RCC 7860 (cell line): ENCODE results near the gene PDE8A.
A peak's percentile ranks its signal among the peaks of the same experiment; 100 is the strongest.
"Not testable (repeated sequence)": the region's sequence is repeated elsewhere in the genome, so short reads cannot be mapped to it uniquely, and the experiment has no call there.

Source experiments
- DNase-seq: peaks from one replicate; pipeline ENCODE4 v3.0.0-alpha.2; 2015; ENCODE audit warnings: low spot score
- FAIRE-seq: peaks from 2 replicates; lab custom pipeline; 2012; peaks lifted over from hg19 to GRCh38; lab: Jason Lieb, UNC

The PDE8A gene

DNA sequence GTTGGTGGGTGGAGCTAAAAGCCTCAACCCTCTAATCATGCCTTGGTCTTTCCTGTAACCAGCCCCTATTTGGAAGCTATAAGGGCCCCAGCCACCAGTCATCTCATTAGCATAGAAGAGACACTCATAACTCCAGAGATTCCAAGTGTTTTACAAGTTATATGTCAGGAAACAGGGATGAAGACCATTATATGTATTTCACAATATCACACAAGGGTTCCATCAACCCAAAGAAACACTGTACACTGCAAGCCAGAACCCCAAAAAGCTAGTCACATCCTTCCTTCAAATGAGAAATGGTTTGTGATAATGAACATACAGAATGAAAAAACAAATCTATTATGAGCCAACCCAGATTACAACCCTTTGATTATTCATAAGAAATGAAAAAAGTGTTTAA, 175.7 kb downstream of the PDE8A start:
- DNase-seq = no peak
- FAIRE-seq = no peak

DNA sequence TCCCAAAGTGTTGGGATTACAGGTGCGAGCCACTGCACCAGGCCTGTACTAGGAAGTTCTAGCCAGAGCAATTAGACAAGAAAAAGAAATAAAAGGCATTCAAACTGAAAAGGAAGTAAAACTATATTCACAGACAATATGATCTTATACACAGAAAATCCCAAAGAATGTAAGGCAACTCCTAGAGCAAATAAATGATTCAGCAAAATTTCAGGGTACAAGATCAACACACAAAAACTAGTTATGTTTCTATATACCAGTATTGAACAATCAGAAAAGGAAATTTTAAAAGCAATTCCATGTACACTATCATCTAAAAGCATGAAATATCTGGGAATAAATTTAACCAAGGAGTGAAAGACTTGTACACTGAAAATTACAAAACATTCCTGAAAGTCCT, 180.6 kb downstream of the PDE8A start:
- FAIRE-seq = no peak
- DNase-seq = no peak

DNA sequence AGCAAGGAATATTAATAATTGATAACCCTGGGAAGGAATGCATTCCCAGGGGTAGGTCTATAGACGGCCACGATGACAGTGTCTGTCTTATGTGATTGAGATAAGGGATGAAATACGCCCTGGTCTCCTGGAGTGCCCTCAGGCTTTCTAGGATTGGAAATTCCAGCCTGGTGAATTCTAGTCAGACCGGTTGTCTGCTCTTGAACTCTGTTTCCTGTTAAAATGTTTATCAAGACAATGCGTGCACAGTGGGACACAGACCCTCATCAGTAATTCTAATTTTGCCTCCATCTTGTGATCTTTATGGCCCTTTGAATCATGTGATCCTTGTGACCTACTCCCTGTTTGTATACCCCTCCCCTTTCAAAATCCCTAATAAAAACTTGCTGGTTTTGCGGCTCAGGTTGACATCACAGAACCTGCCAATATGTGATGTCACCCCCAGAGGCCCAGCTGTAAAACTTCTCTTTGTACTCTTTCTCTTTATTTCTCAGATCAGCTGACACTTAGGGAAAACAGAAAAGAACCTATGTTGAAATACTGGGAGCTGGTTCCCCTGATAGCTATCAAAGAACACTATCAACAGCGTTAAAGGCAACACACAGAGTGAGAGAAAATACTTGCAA, 183.3 kb downstream of the PDE8A start:
- no peak for DNase-seq
- FAIRE-seq = no peak

DNA sequence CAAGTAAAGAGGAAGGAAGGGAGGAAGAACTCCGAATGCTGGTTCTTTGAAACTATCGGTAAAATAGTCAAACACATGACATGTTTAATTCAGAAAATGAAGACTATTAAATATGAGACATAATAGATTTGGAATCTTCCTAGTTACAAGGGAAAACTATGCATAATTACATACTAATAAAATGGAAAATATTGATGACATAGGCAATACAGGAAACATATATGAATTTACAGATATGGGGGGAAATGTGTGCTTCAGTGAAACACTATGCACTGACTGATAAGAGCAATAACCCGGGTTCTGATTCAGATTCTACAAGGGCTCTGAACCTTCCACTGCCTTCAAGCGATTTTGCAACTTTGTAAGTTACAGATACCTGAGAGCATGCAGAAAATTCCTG, 185.9 kb downstream of the PDE8A start:
- FAIRE-seq = no peak
- DNase-seq = no peak

DNA sequence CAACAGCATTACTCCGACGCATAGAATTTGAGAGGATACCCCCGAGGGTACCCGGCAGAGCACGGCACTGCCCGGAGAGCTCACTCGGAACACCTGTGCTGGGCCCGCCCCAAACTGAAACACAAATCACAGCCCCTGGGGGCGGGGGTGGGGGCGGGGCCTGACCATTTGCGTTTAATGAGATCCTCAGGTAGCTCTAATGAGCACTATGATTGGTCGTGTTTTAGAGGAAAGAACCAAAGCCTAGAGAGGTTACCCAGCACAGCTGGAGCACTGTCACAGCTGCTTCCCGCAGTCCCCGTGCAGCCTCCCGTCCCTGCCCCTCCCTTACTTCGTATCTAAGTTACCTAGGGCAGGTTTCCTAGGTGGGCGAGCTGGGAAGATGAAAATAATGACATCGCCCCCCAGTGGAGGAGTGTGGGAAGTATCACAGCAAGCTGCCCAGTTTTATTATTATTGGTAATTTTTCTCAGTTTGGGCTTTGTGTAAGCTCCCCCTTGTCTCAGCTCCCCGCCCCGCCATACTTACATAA, 187.1 kb downstream of the PDE8A start:
- FAIRE-seq (no peak), DNase-seq (no peak)

DNA sequence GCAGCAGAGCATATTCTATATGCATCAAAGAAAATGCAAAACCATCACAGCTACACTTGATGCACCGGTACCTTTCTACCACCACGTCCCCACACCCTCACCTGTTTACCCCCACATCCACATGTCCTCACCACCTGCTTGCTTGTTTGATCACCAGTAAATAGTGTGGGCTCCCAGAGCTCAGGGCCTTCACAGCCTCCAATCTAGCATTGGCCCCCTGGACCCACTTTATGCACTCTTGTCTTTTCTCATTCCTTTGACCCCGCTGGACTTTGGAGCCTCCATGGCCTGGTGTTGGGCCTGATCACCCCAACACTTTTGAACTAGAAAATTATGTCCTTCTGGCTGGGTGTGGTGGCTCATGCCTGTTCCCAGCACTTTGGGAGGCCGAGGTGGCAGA, 190.1 kb downstream of the PDE8A start:
- FAIRE-seq (no peak), DNase-seq (no peak)

DNA sequence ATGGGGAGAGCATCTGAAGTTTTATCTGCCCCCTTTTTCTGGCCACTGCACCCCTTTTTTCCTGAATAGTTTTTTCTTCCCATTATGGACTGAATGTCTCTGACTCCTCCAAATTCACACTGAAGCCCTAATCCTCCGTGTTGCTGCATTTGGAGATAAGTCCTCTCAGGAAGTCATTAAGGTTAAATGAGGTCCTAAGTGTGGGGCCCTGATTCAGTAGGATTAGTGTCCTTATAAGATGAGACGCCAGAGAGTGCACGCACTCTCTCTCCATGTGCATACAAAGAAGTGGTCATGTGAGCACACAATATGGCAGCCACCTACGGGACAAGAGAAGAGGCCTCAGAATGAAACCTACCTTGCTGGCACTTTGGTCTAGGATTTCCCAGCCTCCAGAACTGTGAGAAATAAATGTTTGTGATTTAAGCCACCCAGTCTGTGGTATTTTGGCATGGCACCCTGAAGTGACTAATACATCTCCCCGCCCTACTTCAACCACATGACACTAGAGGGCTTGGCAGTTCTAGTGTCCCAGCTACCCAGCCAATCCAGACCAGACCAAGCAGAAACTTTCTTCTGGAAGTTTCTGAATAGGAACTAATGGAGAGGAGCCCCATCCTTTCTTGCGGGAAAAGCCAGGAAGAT, 191.3 kb downstream of the PDE8A start:
- DNase-seq = no peak
- FAIRE-seq = no peak

DNA sequence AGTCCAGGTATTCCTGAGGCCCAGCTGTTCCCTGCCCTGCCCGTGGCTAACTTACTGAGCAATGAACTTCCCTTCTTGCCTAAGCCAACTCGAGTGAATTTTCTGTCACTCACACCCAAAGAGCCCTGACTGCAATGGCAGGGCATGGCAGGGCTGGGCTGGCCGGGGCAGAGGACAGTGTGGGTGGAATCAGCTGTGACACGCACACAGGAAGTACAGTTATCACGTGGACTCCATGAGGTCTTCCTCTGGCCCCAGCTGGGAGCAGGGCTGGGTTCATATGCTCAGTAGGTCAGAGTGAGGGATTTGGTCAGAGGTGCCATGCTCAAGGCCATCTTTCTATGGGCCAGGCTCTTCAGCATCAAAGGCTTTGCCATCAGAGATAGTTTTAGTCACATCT, 192.0 kb downstream of the PDE8A start:
- not testable (repeated sequence) for FAIRE-seq

DNA sequence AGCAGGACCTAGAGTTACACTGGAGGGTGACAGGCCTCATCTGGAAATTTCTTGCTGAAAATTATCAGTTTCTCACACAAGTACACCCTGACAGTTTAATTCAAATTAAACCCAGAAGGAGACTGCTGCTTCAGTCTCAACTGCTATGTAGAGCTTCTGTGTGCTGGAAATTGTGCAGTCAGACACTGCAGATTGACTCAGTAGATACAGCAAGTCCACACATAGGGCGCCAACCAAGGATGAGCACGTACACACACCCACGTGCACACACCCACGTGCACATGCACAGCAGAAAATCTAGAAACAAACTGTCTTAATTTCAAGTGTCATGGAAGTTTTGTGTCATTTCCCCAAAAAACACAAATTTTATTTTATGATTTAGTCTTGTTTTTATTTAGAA, 192.9 kb downstream of the PDE8A start:
- DNase-seq (no peak), FAIRE-seq (no peak)

More for the DNA sequence above, 192.0 kb downstream of the PDE8A start:
- DNase-seq = not testable (repeated sequence)

DNA sequence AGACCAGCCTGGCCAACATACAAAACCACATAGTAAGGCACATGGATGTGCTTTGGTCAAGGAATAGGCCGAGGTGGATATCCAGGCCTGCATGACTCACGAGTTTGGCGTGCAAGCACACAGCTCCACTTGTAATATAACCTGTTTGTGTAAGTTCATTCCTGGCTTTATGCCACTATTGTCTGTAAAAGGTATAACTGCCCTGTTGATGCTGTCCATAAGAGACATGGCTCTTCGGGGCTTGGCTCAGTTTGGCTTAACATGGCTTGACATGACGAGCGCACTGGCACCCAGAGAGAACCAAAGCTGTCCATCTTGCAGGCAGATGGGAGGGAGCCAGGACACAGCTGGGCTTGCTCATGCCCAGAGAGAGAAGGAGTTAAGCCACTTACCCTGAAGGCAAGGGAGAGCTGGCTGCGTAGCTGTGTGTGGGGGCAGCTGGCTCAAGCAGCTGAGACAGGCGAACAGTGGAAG, 195.4 kb downstream of the PDE8A start:
- DNase-seq (peak; percentile 45), FAIRE-seq (peak; percentile 59)

DNA sequence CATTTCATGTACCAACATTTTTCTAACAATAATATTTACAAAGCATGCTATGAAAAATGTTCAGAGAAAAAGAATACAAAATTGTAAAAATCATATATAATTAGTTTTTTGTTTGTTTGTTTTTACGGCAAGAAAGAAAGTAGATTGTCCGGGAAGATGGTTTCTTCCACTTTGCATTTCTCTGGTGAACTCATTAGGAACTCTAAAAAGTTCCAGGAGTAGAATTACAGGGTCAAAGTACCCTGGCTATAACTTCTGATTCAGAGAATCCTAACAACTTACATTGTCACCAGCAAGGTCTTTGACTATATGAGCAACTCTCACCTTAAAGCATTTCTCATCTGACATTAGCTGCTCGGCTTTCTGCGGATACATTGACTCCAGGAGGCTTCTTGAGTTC, 196.7 kb downstream of the PDE8A start:
- no peak for DNase-seq
- FAIRE-seq = no peak

DNA sequence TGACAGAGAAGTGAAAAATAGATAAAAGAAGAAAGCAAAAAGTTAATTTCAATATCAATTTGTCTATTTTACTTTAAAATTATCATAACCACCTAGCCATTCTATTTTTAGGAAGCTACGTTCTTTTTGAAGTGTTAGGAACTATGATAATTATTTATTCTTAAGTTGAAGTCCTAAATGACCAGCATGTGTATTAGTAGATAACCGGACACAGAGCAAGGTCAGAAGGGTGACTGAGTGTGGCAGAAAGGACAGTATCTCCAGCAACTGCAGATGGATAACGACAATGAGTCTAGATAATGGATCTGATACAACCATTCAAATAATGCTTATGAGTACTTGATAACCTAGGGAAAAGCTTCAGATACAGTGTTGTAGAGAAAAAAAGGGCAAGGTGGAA, 198.0 kb downstream of the PDE8A start:
- no peak for FAIRE-seq

DNA sequence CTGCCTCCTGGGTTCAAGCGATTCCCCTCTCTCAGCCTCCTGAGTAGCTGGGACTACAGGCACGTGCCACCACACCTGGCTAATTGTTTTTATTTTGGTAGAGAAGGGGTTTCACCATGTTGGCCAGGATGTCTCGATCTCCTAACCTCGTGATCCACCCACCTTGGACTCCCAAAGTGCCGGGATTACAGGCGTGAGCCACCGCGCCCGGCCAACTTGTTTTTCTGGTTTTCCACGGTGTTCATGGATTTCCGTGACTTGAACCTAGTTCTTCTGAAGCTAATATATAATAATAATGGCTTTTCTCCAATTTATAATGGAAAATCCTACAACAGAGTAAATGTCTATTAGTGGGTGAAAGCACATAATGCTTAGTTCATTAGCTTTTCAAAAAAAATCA, 203.7 kb downstream of the PDE8A start:
- not testable (repeated sequence) for FAIRE-seq, DNase-seq

More for the DNA sequence above, 198.0 kb downstream of the PDE8A start:
- no peak for DNase-seq

DNA sequence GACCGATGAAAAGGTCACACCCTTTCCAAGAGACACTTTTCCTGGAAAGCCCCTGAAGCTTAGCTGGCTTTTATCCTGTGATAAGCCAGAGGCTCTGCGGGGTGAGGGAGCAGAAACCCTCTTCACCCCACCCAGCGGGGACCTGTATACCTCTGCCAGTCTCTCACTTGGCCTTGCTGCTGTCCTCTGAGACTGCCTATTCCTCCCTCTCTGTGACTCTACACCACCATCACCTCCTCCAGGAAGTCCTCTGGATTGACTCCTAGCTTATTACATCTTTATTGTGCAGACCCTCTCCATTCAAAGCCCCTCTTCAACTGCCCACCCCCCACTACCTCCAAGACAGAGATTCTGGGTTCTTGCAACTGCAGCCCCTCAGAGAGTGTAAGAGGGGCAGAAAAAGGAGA, 206.5 kb downstream of the PDE8A start:
- not testable (repeated sequence) for FAIRE-seq

More for the DNA sequence above, 206.5 kb downstream of the PDE8A start:
- not testable (repeated sequence) for DNase-seq
